HEK293 (cell line): Measurements from ENCODE around the gene TNIK.

ENCODE experiments used
- ZNF350 ChIP-seq: fragments of 450-650 bp; formaldehyde crosslinking; IDR thresholded peaks from 2 replicates; pipeline ENCODE4 v1.5.0; 2017; ENCODE audit warnings: missing biosample characterization, mild to moderate bottlenecking, missing genetic modification characterization
- ZNF426 ChIP-seq: fragments of 450-650 bp; formaldehyde crosslinking; IDR thresholded peaks from 2 replicates; pipeline ENCODE4 v1.5.1; 2017; ENCODE audit warnings: missing biosample characterization, missing genetic modification characterization, mild to moderate bottlenecking, inconsistent platforms, moderate library complexity
- ZNF792 ChIP-seq: fragments of 450-650 bp; formaldehyde crosslinking; IDR thresholded peaks from 2 replicates; pipeline ENCODE4 v1.5.1; 2016; ENCODE audit warnings: missing biosample characterization, missing genetic modification characterization
- ZSCAN23 ChIP-seq: fragments of 450-650 bp; formaldehyde crosslinking; IDR thresholded peaks from 2 replicates; pipeline ENCODE4 v1.5.1; 2016; ENCODE audit warnings: missing biosample characterization, missing genetic modification characterization
- TF ChIP-seq, protein P1 (sequence below): fragments of 450-650 bp; formaldehyde crosslinking; IDR thresholded peaks from 2 replicates; pipeline ENCODE4 v1.5.1; 2016; ENCODE audit warnings: missing biosample characterization, missing genetic modification characterization
- TF ChIP-seq, protein P2 (sequence below): fragments of 450-650 bp; formaldehyde crosslinking; IDR thresholded peaks from 2 replicates; pipeline ENCODE4 v1.5.1; 2016; ENCODE audit warnings: missing biosample characterization, missing genetic modification characterization
- TF ChIP-seq, protein P3 (sequence below): fragments of 450-650 bp; formaldehyde crosslinking; IDR thresholded peaks from 2 replicates; pipeline ENCODE4 v1.5.1; 2016; ENCODE audit warnings: missing biosample characterization, missing genetic modification characterization, low read depth
- TF ChIP-seq, protein P4 (sequence below): fragments of 450-650 bp; formaldehyde crosslinking; IDR thresholded peaks from 2 replicates; pipeline ENCODE4 v1.5.1; 2016; ENCODE audit warnings: missing biosample characterization, missing genetic modification characterization
- TF ChIP-seq, protein P5 (sequence below): fragments of 450-650 bp; formaldehyde crosslinking; conservative IDR thresholded peaks from 2 replicates; pipeline ENCODE4 v1.5.1; 2016; ENCODE audit warnings: low read depth, missing biosample characterization, missing genetic modification characterization

DNA sequence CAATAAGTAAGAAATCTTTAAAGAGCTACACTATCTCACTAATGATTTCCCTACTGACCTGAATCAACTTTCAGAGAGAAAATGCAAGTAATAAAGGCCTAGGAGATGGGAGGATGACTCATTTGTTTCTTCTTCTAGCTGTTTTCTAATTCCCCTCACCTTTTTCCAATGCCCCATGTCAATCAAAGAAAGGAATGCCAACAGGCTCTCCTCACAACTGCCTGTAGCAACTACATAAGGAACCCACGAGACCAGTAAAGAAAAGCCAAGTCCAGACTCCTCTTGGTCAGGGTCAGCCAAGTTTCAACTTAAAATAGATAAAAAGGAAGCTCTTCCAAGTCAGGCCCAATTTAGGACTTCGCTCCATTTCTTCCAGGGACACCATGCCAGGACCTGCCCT, 201.9 kb downstream of the TNIK start:
- TF ChIP-seq ZNF350 (tag by site-specific recombination) (no peak), ZNF792 (tag by site-specific recombination) (no peak), ZSCAN23 (tag by site-specific recombination) (no peak), ZNF426 (no peak)
- TF ChIP-seq, protein P1, sequence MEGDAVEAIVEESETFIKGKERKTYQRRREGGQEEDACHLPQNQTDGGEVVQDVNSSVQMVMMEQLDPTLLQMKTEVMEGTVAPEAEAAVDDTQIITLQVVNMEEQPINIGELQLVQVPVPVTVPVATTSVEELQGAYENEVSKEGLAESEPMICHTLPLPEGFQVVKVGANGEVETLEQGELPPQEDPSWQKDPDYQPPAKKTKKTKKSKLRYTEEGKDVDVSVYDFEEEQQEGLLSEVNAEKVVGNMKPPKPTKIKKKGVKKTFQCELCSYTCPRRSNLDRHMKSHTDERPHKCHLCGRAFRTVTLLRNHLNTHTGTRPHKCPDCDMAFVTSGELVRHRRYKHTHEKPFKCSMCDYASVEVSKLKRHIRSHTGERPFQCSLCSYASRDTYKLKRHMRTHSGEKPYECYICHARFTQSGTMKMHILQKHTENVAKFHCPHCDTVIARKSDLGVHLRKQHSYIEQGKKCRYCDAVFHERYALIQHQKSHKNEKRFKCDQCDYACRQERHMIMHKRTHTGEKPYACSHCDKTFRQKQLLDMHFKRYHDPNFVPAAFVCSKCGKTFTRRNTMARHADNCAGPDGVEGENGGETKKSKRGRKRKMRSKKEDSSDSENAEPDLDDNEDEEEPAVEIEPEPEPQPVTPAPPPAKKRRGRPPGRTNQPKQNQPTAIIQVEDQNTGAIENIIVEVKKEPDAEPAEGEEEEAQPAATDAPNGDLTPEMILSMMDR (tag by site-specific recombination): no peak
- TF ChIP-seq, protein P2, sequence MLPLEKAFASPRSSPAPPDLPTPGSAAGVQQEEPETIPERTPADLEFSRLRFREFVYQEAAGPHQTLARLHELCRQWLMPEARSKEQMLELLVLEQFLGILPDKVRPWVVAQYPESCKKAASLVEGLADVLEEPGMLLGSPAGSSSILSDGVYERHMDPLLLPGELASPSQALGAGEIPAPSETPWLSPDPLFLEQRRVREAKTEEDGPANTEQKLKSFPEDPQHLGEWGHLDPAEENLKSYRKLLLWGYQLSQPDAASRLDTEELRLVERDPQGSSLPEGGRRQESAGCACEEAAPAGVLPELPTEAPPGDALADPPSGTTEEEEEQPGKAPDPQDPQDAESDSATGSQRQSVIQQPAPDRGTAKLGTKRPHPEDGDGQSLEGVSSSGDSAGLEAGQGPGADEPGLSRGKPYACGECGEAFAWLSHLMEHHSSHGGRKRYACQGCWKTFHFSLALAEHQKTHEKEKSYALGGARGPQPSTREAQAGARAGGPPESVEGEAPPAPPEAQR (tag by site-specific recombination): no peak
- TF ChIP-seq, protein P3, sequence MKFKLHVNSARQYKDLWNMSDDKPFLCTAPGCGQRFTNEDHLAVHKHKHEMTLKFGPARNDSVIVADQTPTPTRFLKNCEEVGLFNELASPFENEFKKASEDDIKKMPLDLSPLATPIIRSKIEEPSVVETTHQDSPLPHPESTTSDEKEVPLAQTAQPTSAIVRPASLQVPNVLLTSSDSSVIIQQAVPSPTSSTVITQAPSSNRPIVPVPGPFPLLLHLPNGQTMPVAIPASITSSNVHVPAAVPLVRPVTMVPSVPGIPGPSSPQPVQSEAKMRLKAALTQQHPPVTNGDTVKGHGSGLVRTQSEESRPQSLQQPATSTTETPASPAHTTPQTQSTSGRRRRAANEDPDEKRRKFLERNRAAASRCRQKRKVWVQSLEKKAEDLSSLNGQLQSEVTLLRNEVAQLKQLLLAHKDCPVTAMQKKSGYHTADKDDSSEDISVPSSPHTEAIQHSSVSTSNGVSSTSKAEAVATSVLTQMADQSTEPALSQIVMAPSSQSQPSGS (tag by site-specific recombination): no peak
- TF ChIP-seq, protein P4, sequence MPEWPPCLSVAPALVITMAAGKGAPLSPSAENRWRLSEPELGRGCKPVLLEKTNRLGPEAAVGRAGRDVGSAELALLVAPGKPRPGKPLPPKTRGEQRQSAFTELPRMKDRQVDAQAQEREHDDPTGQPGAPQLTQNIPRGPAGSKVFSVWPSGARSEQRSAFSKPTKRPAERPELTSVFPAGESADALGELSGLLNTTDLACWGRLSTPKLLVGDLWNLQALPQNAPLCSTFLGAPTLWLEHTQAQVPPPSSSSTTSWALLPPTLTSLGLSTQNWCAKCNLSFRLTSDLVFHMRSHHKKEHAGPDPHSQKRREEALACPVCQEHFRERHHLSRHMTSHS (tag by site-specific recombination): no peak
- TF ChIP-seq, protein P5, sequence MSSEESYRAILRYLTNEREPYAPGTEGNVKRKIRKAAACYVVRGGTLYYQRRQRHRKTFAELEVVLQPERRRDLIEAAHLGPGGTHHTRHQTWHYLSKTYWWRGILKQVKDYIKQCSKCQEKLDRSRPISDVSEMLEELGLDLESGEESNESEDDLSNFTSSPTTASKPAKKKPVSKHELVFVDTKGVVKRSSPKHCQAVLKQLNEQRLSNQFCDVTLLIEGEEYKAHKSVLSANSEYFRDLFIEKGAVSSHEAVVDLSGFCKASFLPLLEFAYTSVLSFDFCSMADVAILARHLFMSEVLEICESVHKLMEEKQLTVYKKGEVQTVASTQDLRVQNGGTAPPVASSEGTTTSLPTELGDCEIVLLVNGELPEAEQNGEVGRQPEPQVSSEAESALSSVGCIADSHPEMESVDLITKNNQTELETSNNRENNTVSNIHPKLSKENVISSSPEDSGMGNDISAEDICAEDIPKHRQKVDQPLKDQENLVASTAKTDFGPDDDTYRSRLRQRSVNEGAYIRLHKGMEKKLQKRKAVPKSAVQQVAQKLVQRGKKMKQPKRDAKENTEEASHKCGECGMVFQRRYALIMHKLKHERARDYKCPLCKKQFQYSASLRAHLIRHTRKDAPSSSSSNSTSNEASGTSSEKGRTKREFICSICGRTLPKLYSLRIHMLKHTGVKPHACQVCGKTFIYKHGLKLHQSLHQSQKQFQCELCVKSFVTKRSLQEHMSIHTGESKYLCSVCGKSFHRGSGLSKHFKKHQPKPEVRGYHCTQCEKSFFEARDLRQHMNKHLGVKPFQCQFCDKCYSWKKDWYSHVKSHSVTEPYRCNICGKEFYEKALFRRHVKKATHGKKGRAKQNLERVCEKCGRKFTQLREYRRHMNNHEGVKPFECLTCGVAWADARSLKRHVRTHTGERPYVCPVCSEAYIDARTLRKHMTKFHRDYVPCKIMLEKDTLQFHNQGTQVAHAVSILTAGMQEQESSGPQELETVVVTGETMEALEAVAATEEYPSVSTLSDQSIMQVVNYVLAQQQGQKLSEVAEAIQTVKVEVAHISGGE: no peak
